Astrocyte of the cerebellum (primary cell): ENCODE results near the gene ABCC11.

Experiments
- DNase-seq: peaks from one replicate; pipeline ENCODE4 v3.0.0-alpha.2; 2011; ENCODE audit warnings: low read depth
- H3K4me3 ChIP-seq: 2 replicates; pipeline ENCODE4 v1.5.1; 2011; ENCODE audit warnings: mild to moderate bottlenecking, low read depth, low read length, moderate library complexity
- CTCF ChIP-seq: IDR thresholded peaks from 2 replicates; pipeline ENCODE4 v1.5.1; 2012; ENCODE audit warnings: low read length, low read depth, moderate library complexity, mild to moderate bottlenecking; ENCODE audit errors: missing control alignments
- in situ Hi-C: cut with HindIII; loops from 2 replicates; pipeline ENCODE4 v1.10.0; 2017; ENCODE audit warnings: low sequenced_read_pairs

The ABCC11 gene

GRCh38 chr16:48236286-48236685 lies 11.1 kb downstream of the ABCC11 start:
- in situ Hi-C loops, result no loop called here
- H3K4me3 ChIP-seq, result no peak overlapping the region
- no peak for DNase-seq
- no peak for TF ChIP-seq CTCF

GRCh38 chr16:48235556-48236136 lies 11.7 kb downstream of the ABCC11 start:
- no peak for TF ChIP-seq CTCF
- DNase-seq, result no peak
- in situ Hi-C loops, result no loop called here
- H3K4me3 ChIP-seq, result no peak overlapping the region

GRCh38 chr16:48235058-48235555 lies 12.2 kb downstream of the ABCC11 start:
- in situ Hi-C loops, result no loop called here
- no peak overlapping the region for H3K4me3 ChIP-seq
- TF ChIP-seq CTCF, result no peak
- no peak for DNase-seq

GRCh38 chr16:48234630-48235029 lies 12.7 kb downstream of the ABCC11 start:
- DNase-seq, result no peak
- in situ Hi-C loops, result no loop called here
- no peak overlapping the region for H3K4me3 ChIP-seq
- no peak for TF ChIP-seq CTCF

- no peak overlapping the region for H3K4me3 ChIP-seq
- TF ChIP-seq CTCF, result no peak
- DNase-seq, result no peak
- in situ Hi-C loops, result no loop called here
These were observed 14.8 kb downstream of the ABCC11 start for GRCh38 chr16:48232493-48233040.

- in situ Hi-C loops, result no loop called here
- H3K4me3 ChIP-seq, result no peak overlapping the region
- peak; percentile 64 for TF ChIP-seq CTCF
- peak; percentile 4 for DNase-seq
These were observed 15.4 kb downstream of the ABCC11 start for GRCh38 chr16:48231727-48232492.
